ENCODE data around the gene BECN2. TPM values are rescaled to one million over a fixed set of nuclear protein-coding genes. Genes with fewer than 3 reads are reported as not detected.
"Not testable (repeated sequence)": the region's sequence is repeated elsewhere in the genome, so short reads cannot be mapped to it uniquely, and the experiment has no call there.

Gene BECN2
- polyA plus RNA-seq, 2 donors, result not detected

DNA sequence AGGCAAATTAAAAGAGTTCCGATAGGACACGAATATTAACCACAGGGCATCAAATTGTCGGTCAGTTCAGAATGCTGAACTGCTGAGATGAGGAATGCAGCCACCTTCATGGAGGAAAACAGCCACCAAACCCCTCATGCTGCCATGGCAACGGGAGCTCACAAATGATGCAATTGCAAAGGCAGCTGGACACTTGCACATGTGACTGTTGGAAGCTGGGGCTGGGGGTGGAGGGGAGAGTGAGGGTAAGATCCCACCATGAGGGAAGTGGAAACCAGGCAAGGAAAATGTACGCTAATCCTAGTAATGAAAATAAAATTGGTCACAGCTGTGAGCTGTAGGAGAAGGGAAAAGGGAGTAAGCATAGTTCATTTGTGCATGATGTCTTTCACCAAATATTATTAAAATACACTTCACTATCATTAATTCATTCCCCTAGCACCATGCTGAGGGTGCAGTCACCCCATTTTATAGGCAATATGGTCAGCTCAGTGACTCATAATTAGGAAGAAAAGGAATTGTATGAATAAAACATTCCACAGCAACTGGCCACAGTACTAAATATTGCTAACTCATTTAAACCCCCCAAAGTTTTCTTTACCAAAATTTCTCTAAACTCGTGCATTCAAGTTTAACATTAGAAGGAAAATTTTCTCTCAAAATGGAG lies 15.3 kb downstream of the BECN2 start:
- Histone ChIP-seq H3K27ac (ENCODE audit: low read depth in 2 of 2, low read length in 1 of 2) (no peak overlapping the region), H3K36me3 (ENCODE audit: control insufficient read depth in 2 of 2, insufficient read depth in 2 of 2, low read length in 1 of 2) (no peaks in the 10 kb centered on the region), H3K4me3 (ENCODE audit: low read depth in 1 of 2, low read length in 2 of 2) (no peak overlapping the region), H3K9me3 (ENCODE audit: control insufficient read depth in 2 of 2, insufficient read depth in 1 of 2, low read depth in 1 of 2, low read length in 1 of 2) (no peaks in the 10 kb centered on the region), H3K27me3 (ENCODE audit: control insufficient read depth in 1 of 2, insufficient read depth in 2 of 2, low read length in 2 of 2) (no peaks in the 10 kb centered on the region), H3K4me1 (ENCODE audit: control insufficient read depth in 2 of 2, insufficient read depth in 2 of 2, low read length in 1 of 2) (no peaks in the 10 kb centered on the region)
- 56 to 62% methylated on average over 6 of the region's 6 CpGs for WGBS, 2 donors

DNA sequence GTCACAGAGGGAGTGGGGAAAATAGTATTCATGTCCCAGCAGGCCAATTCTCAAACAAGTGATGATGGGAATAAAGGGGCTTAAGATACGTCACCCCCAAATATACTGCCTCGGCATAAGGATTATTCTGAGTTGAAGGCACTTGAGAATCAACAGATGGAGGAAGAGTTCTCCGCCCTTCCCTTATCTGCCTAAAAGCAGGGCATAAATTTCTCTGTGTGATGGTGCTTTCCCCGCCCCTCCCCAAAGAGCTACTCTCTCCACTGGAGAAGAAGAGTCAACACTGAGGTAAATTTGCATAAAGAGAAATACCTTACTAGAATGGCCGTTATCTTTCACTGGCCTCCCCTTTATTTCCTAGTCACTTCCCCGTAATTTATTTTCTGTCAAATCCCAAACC lies 18.7 kb downstream of the BECN2 start:
- H3K27ac ChIP-seq (ENCODE audit: low read depth in 2 of 2, low read length in 1 of 2), result no peak overlapping the region
- no peaks in the 10 kb centered on the region for H3K27me3 ChIP-seq (ENCODE audit: control insufficient read depth in 1 of 2, insufficient read depth in 2 of 2, low read length in 2 of 2)
- H3K4me1 ChIP-seq (ENCODE audit: control insufficient read depth in 2 of 2, insufficient read depth in 2 of 2, low read length in 1 of 2), result no peaks in the 10 kb centered on the region
- H3K36me3 ChIP-seq (ENCODE audit: control insufficient read depth in 2 of 2, insufficient read depth in 2 of 2, low read length in 1 of 2), result no peaks in the 10 kb centered on the region
- WGBS, 2 donors, result 69 to 70% methylated on average over 6 of the region's 6 CpGs
- no peak overlapping the region for H3K4me3 ChIP-seq (ENCODE audit: low read depth in 1 of 2, low read length in 2 of 2)
- no peaks in the 10 kb centered on the region for H3K9me3 ChIP-seq (ENCODE audit: control insufficient read depth in 2 of 2, insufficient read depth in 1 of 2, low read depth in 1 of 2, low read length in 1 of 2)

DNA sequence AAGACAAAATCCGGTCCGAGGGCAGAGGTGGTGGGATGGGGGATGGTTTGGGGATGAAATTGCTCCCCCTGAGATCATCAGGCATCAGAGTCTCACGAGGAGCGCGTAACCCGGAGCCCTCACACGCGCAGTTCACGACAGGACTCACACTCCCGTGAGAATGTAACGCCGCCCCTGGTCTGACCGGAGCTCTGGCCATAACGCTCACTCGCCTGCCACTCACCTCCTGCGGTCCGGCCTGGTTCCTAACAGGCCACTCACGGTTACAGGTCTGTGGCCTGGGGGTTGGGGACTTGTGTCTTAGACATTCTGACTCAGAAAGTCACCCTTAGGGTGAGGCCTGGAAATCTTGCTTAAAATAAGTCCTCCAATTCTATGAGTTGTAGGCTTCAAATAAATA lies 21.5 kb downstream of the BECN2 start:
- Histone ChIP-seq H3K4me3 (ENCODE audit: low read depth in 1 of 2, low read length in 2 of 2) (no peak overlapping the region), H3K36me3 (ENCODE audit: control insufficient read depth in 2 of 2, insufficient read depth in 2 of 2, low read length in 1 of 2) (no peaks in the 10 kb centered on the region), H3K27me3 (ENCODE audit: control insufficient read depth in 1 of 2, insufficient read depth in 2 of 2, low read length in 2 of 2) (no peaks in the 10 kb centered on the region), H3K27ac (ENCODE audit: low read depth in 2 of 2, low read length in 1 of 2) (no peak overlapping the region), H3K4me1 (ENCODE audit: control insufficient read depth in 2 of 2, insufficient read depth in 2 of 2, low read length in 1 of 2) (no peaks in the 10 kb centered on the region), H3K9me3 (ENCODE audit: control insufficient read depth in 2 of 2, insufficient read depth in 1 of 2, low read depth in 1 of 2, low read length in 1 of 2) (no peaks in the 10 kb centered on the region)
- 92 to 95% methylated on average over 18 of the region's 18 CpGs for WGBS, 2 donors

DNA sequence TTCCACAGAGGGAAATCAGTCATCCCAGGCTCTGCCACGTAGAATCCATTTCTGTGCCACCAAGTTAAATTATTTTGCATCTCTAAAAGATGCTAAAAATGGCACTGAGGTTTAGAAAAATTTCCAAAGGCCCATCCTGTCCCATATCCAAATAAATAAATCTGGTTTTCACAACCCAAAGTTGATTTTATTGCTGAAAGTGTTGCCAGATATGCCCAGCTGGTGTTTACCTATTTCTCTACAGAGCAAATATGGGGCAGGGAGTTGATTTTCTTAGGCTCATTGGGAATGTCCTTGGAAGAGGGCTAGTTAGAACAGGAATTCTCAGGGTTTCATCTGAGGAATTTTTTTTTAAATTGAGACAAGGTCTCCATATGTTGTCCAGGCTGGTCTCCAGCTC lies 22.4 kb downstream of the BECN2 start:
- 74 to 83% methylated on average over 1 of the region's 1 CpG for WGBS, 2 donors

DNA sequence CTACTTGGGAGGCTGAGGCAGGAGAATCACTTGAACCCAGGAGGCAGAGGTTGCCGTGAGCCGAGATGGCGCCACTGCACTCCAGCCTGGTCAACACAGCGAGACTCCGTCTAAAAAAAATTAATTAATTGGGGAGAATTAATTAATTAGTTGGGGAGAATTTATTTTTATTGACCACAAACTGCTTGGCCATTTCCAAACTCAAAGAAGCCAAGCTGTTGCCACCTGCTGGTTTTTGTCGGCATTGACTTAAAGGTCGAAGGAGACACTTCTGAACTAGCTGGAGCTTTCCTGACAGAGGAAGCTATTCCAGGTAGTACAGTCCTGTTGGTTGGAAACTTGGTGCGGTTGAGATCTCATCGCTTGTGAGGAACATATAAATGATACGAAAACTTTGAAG lies 28.2 kb downstream of the BECN2 start:
- H3K27ac ChIP-seq (ENCODE audit: low read depth in 2 of 2, low read length in 1 of 2), result no peak overlapping the region
- no peak overlapping the region for H3K4me3 ChIP-seq (ENCODE audit: low read depth in 1 of 2, low read length in 2 of 2)
- no peaks in the 10 kb centered on the region for H3K9me3 ChIP-seq (ENCODE audit: control insufficient read depth in 2 of 2, insufficient read depth in 1 of 2, low read depth in 1 of 2, low read length in 1 of 2)
- 74 to 79% methylated on average over 10 of the region's 10 CpGs for WGBS, 2 donors
- H3K27me3 ChIP-seq (ENCODE audit: control insufficient read depth in 1 of 2, insufficient read depth in 2 of 2, low read length in 2 of 2), result peaks cover 0 to under 1% of the 10 kb centered on the region in 2 donors
- no peaks in the 10 kb centered on the region for H3K4me1 ChIP-seq (ENCODE audit: control insufficient read depth in 2 of 2, insufficient read depth in 2 of 2, low read length in 1 of 2)
- no peaks in the 10 kb centered on the region for H3K36me3 ChIP-seq (ENCODE audit: control insufficient read depth in 2 of 2, insufficient read depth in 2 of 2, low read length in 1 of 2)

More for the DNA sequence above, 22.4 kb downstream of the BECN2 start:
- no peak overlapping the region for H3K27ac ChIP-seq (ENCODE audit: low read depth in 2 of 2, low read length in 1 of 2)
- H3K4me1 ChIP-seq (ENCODE audit: control insufficient read depth in 2 of 2, insufficient read depth in 2 of 2, low read length in 1 of 2), result no peaks in the 10 kb centered on the region
- H3K4me3 ChIP-seq (ENCODE audit: low read depth in 1 of 2, low read length in 2 of 2), result no peak overlapping the region
- no peaks in the 10 kb centered on the region for H3K27me3 ChIP-seq (ENCODE audit: control insufficient read depth in 1 of 2, insufficient read depth in 2 of 2, low read length in 2 of 2)
- H3K36me3 ChIP-seq (ENCODE audit: control insufficient read depth in 2 of 2, insufficient read depth in 2 of 2, low read length in 1 of 2), result no peaks in the 10 kb centered on the region
- H3K9me3 ChIP-seq (ENCODE audit: control insufficient read depth in 2 of 2, insufficient read depth in 1 of 2, low read depth in 1 of 2, low read length in 1 of 2), result no peaks in the 10 kb centered on the region

DNA sequence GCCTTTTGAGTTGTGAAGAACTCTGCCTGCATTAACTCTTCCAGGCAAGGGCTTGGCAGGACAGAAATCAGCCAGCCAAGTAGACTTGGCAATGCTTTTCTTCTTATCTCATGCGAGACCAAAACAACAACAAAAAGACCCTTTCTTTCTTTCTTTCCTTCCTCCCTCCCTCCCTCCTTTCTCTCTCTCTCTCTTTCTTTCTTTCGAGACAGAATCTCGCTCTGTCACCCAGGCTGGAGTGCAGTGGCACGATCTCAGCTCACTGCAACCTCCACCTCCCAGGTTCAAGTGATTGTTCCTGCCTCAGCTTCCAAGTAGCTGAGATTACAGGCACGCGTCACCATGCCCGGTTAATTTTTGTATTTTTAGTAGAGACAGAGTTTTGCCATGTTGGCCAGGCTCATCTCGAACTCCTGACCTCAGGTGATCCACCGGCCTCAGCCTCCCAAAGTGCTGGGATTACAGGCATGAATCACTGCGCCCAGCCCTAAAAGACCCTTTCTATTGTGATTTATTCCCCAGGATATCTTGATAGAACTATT lies 30.9 kb downstream of the BECN2 start:
- H3K4me1 ChIP-seq (ENCODE audit: control insufficient read depth in 2 of 2, insufficient read depth in 2 of 2, low read length in 1 of 2), result not testable (repeated sequence)
- 58 to 68% methylated on average over 10 of the region's 10 CpGs for WGBS, 2 donors

DNA sequence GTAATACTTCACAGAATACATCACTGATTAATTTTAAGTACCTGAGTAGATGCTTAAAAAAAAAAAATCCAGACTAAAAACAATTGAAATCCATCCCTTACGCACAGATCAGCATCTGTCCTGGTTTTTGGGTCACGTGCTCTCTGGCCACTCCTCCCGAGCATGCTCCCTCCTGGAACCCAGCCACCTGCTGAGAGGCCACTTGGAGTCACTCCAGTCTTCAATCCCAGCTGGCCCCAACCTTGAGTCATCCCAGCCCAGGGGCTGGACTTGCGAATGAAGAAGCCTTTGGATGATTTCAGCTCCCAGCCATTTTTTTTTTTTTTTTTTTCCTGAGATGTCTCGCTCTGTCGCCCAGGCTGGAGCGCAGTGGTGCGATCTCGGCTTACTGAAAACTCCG lies 32.5 kb downstream of the BECN2 start:
- H3K4me1 ChIP-seq (ENCODE audit: control insufficient read depth in 2 of 2, insufficient read depth in 2 of 2, low read length in 1 of 2), result peaks cover 0 to 5% of the 10 kb centered on the region in 2 donors
- H3K27me3 ChIP-seq (ENCODE audit: control insufficient read depth in 1 of 2, insufficient read depth in 2 of 2, low read length in 2 of 2), result peaks cover 0 to 2% of the 10 kb centered on the region in 2 donors
- no peak overlapping the region for H3K4me3 ChIP-seq (ENCODE audit: low read depth in 1 of 2, low read length in 2 of 2)
- H3K9me3 ChIP-seq (ENCODE audit: control insufficient read depth in 2 of 2, insufficient read depth in 1 of 2, low read depth in 1 of 2, low read length in 1 of 2), result no peaks in the 10 kb centered on the region
- H3K27ac ChIP-seq (ENCODE audit: low read depth in 2 of 2, low read length in 1 of 2), result no peak overlapping the region
- WGBS, 2 donors, result 64 to 67% methylated on average over 10 of the region's 10 CpGs
- no peaks in the 10 kb centered on the region for H3K36me3 ChIP-seq (ENCODE audit: control insufficient read depth in 2 of 2, insufficient read depth in 2 of 2, low read length in 1 of 2)

More for the DNA sequence above, 30.9 kb downstream of the BECN2 start:
- not testable (repeated sequence) for H3K9me3 ChIP-seq (ENCODE audit: control insufficient read depth in 2 of 2, insufficient read depth in 1 of 2, low read depth in 1 of 2, low read length in 1 of 2); H3K27me3 ChIP-seq (ENCODE audit: control insufficient read depth in 1 of 2, insufficient read depth in 2 of 2, low read length in 2 of 2); H3K36me3 ChIP-seq (ENCODE audit: control insufficient read depth in 2 of 2, insufficient read depth in 2 of 2, low read length in 1 of 2); H3K4me3 ChIP-seq (ENCODE audit: low read depth in 1 of 2, low read length in 2 of 2); H3K27ac ChIP-seq (ENCODE audit: low read depth in 2 of 2, low read length in 1 of 2)

DNA sequence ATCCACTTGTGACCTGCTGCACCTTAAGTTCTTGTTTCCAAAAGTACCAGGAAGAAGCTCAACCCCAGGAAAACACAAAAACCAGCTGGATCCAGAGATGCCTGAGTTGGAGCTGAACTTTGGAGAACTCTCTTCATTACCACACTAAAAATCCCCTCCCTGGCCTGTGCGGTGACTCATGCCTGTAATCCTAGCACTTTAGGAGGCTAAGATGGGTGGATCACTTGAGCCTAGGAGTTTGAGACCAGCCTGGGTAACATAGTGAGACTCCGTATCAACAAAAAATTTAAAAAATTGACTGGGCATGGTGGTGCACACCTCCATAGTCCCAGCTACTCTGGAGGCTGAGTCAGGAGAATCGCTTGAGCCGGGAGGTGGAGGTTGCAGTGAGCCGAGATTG lies 35.2 kb downstream of the BECN2 start:
- Histone ChIP-seq H3K4me3 (ENCODE audit: low read depth in 1 of 2, low read length in 2 of 2) (no peak overlapping the region), H3K27ac (ENCODE audit: low read depth in 2 of 2, low read length in 1 of 2) (no peak overlapping the region), H3K9me3 (ENCODE audit: control insufficient read depth in 2 of 2, insufficient read depth in 1 of 2, low read depth in 1 of 2, low read length in 1 of 2) (no peaks in the 10 kb centered on the region), H3K4me1 (ENCODE audit: control insufficient read depth in 2 of 2, insufficient read depth in 2 of 2, low read length in 1 of 2) (peaks cover 0 to 5% of the 10 kb centered on the region in 2 donors), H3K27me3 (ENCODE audit: control insufficient read depth in 1 of 2, insufficient read depth in 2 of 2, low read length in 2 of 2) (peaks cover 0 to 2% of the 10 kb centered on the region in 2 donors), H3K36me3 (ENCODE audit: control insufficient read depth in 2 of 2, insufficient read depth in 2 of 2, low read length in 1 of 2) (no peaks in the 10 kb centered on the region)
- 80 to 84% methylated on average over 5 of the region's 5 CpGs for WGBS, 2 donors

DNA sequence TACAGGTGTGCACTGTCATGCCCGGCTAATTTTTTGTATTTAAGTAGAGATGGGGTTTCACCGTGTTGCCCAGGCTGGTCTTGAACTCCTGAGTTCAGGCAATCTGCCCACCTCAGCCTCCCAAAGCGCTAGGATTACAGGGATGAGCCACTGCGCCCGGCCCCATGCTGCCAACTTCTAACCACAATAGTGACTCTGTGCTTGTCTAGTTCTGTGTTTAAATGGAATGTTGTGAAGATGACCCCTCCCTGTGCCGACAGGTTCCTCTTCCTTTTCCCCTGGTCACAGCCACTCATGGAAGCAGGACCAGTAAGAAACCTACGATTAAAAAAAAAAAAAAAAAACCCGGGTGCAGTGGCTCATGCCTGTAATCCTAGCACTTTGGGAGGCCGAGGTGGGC lies 36.6 kb downstream of the BECN2 start:
- Histone ChIP-seq H3K27ac (ENCODE audit: low read depth in 2 of 2, low read length in 1 of 2) (no peak overlapping the region), H3K4me1 (ENCODE audit: control insufficient read depth in 2 of 2, insufficient read depth in 2 of 2, low read length in 1 of 2) (peaks cover 0 to 5% of the 10 kb centered on the region in 2 donors), H3K4me3 (ENCODE audit: low read depth in 1 of 2, low read length in 2 of 2) (no peak overlapping the region), H3K36me3 (ENCODE audit: control insufficient read depth in 2 of 2, insufficient read depth in 2 of 2, low read length in 1 of 2) (no peaks in the 10 kb centered on the region), H3K27me3 (ENCODE audit: control insufficient read depth in 1 of 2, insufficient read depth in 2 of 2, low read length in 2 of 2) (peaks cover 0 to 2% of the 10 kb centered on the region in 2 donors), H3K9me3 (ENCODE audit: control insufficient read depth in 2 of 2, insufficient read depth in 1 of 2, low read depth in 1 of 2, low read length in 1 of 2) (no peaks in the 10 kb centered on the region)
- WGBS, 2 donors, result 79 to 87% methylated on average over 9 of the region's 9 CpGs

DNA sequence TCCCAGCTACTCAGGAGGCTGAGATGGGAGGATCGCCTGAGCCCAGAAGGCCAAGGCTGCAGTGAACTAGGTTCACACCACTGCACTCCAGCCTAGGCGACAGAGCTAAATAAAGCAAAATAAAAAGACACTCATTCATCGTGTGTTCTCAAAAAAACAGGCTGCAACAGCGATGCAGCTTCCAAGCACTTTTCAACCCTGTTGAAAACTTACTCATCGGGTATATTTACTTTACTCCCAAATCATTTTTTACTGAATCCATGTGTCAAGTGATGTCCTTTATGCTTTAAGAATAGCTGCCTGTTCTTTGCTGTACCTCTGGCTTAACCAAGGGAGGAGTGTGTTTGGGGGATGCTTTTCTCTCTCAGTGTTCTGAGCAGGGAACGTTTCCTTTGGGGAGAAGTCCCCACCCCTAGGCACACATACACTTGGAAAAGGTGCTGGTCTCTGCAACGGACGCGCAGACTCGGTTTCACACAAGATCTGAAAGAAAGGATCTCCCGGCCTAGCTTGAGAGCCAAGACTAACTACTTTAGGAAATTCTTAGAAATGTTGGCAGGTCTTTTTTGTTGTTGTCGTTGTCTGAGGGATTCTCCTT lies 39.9 kb downstream of the BECN2 start:
- WGBS, 2 donors, result 51 to 63% methylated on average over 12 of the region's 12 CpGs

More for the DNA sequence above, 39.9 kb downstream of the BECN2 start:
- Histone ChIP-seq H3K4me3 (ENCODE audit: low read depth in 1 of 2, low read length in 2 of 2) (no peak overlapping the region), H3K27ac (ENCODE audit: low read depth in 2 of 2, low read length in 1 of 2) (no peak overlapping the region), H3K9me3 (ENCODE audit: control insufficient read depth in 2 of 2, insufficient read depth in 1 of 2, low read depth in 1 of 2, low read length in 1 of 2) (no peaks in the 10 kb centered on the region), H3K4me1 (ENCODE audit: control insufficient read depth in 2 of 2, insufficient read depth in 2 of 2, low read length in 1 of 2) (peaks cover 0 to 5% of the 10 kb centered on the region in 2 donors), H3K27me3 (ENCODE audit: control insufficient read depth in 1 of 2, insufficient read depth in 2 of 2, low read length in 2 of 2) (no peaks in the 10 kb centered on the region), H3K36me3 (ENCODE audit: control insufficient read depth in 2 of 2, insufficient read depth in 2 of 2, low read length in 1 of 2) (no peaks in the 10 kb centered on the region)

Data from esophagus (tissue), 2 donors.